ENCODE data around the gene SNAP25.

The SNAP25 gene

GRCh38 chr20:10328897-10329255 lies 110.2 kb downstream of the SNAP25 start:
- no peak overlapping the region for H3K27ac ChIP-seq (replicated peaks)
- no peak overlapping the region for H3K4me3 ChIP-seq (replicated peaks; ENCODE audit: insufficient read depth, low read length)
- H3K27me3 ChIP-seq (ENCODE audit: insufficient read depth, poor library complexity, severe bottlenecking), result no peaks in the 10 kb centered on the region
- TF ChIP-seq REST (IDR thresholded peaks at IDR 0.05; ENCODE audit: insufficient replicate concordance, low read depth) (no peak), POLR2AphosphoS5 (IDR thresholded peaks at IDR 0.05; ENCODE audit: low read depth) (no peak), GABPA (IDR thresholded peaks at IDR 0.05; ENCODE audit: low read depth) (no peak), SPI1 (IDR thresholded peaks at IDR 0.05; ENCODE audit: borderline replicate concordance, low read depth) (no peak), CTCF (IDR thresholded peaks at IDR 0.05; ENCODE audit: insufficient read depth, low read length) (no peak)
- DNase-seq (ENCODE audit: low read depth in 1 of 2, low spot score in 1 of 2), result no peak

GRCh38 chr20:10329387-10330005 lies 110.9 kb downstream of the SNAP25 start:
- Histone ChIP-seq H3K4me3 (replicated peaks; ENCODE audit: insufficient read depth, low read length) (no peak overlapping the region), H3K27ac (replicated peaks) (no peak overlapping the region), H3K27me3 (ENCODE audit: insufficient read depth, poor library complexity, severe bottlenecking) (no peaks in the 10 kb centered on the region)
- no peak for DNase-seq (ENCODE audit: low read depth in 1 of 2, low spot score in 1 of 2)
- TF ChIP-seq GABPA (IDR thresholded peaks at IDR 0.05; ENCODE audit: low read depth), result no peak
- no peak for TF ChIP-seq POLR2AphosphoS5 (IDR thresholded peaks at IDR 0.05; ENCODE audit: low read depth)
- no peak for TF ChIP-seq REST (IDR thresholded peaks at IDR 0.05; ENCODE audit: insufficient replicate concordance, low read depth)
- TF ChIP-seq CTCF (IDR thresholded peaks at IDR 0.05; ENCODE audit: insufficient read depth, low read length), result no peak
- TF ChIP-seq SPI1 (IDR thresholded peaks at IDR 0.05; ENCODE audit: borderline replicate concordance, low read depth), result no peak

- H3K27ac ChIP-seq (replicated peaks), result no peak overlapping the region
- DNase-seq (ENCODE audit: low read depth in 1 of 2, low spot score in 1 of 2), result no peak
- no peaks in the 10 kb centered on the region for H3K27me3 ChIP-seq (ENCODE audit: insufficient read depth, poor library complexity, severe bottlenecking)
- TF ChIP-seq GABPA (IDR thresholded peaks at IDR 0.05; ENCODE audit: low read depth), result no peak
- no peak for TF ChIP-seq POLR2AphosphoS5 (IDR thresholded peaks at IDR 0.05; ENCODE audit: low read depth)
- TF ChIP-seq REST (IDR thresholded peaks at IDR 0.05; ENCODE audit: insufficient replicate concordance, low read depth), result no peak
- TF ChIP-seq SPI1 (IDR thresholded peaks at IDR 0.05; ENCODE audit: borderline replicate concordance, low read depth), result no peak
- no peak for TF ChIP-seq CTCF (IDR thresholded peaks at IDR 0.05; ENCODE audit: insufficient read depth, low read length)
- H3K4me3 ChIP-seq (replicated peaks; ENCODE audit: insufficient read depth, low read length), result no peak overlapping the region
Observed at GRCh38 chr20:10330071-10330470, 111.4 kb downstream of the SNAP25 start.

Data from HL-60 (cell line).